ELR (cell line): ENCODE measurements around the gene FAM120B.
A peak's percentile ranks its signal among the peaks of the same experiment; 100 is the strongest.

Source experiments
- DNase-seq: peaks from one replicate; pipeline ENCODE4 v3.0.0-alpha.2; 2015; ENCODE audit warnings: low read depth

FAM120B gene

GRCh38 chr6:170444056-170444591 lies 137.6 kb downstream of the FAM120B start:
- DNase-seq: no peak

- peak; percentile 40 for DNase-seq
Measured at GRCh38 chr6:170444811-170445211, 138.3 kb downstream of the FAM120B start.

- no peak for DNase-seq
Measured at GRCh38 chr6:170445487-170445886, 138.9 kb downstream of the FAM120B start.

GRCh38 chr6:170445971-170446370 lies 139.4 kb downstream of the FAM120B start:
- no peak for DNase-seq

- DNase-seq: no peak
Measured at GRCh38 chr6:170446841-170447560, 140.4 kb downstream of the FAM120B start.

GRCh38 chr6:170447561-170447930 lies 141.0 kb downstream of the FAM120B start:
- DNase-seq: no peak

GRCh38 chr6:170448317-170448716 lies 141.8 kb downstream of the FAM120B start:
- no peak for DNase-seq

GRCh38 chr6:170448751-170449630 lies 142.4 kb downstream of the FAM120B start:
- peak; percentile 36 for DNase-seq

GRCh38 chr6:170449835-170450753 lies 143.5 kb downstream of the FAM120B start:
- no peak for DNase-seq

GRCh38 chr6:170450916-170451761 lies 144.6 kb downstream of the FAM120B start:
- DNase-seq: no peak

- no peak for DNase-seq
Measured at GRCh38 chr6:170451762-170452651, 145.4 kb downstream of the FAM120B start.

- DNase-seq: no peak
Measured at GRCh38 chr6:170452767-170453545, 146.4 kb downstream of the FAM120B start.

- DNase-seq: no peak
Measured at GRCh38 chr6:170453586-170454511, 147.3 kb downstream of the FAM120B start.

- no peak for DNase-seq
Measured at GRCh38 chr6:170454512-170455285, 148.1 kb downstream of the FAM120B start.

- DNase-seq: no peak
Measured at GRCh38 chr6:170455335-170455979, 148.9 kb downstream of the FAM120B start.

GRCh38 chr6:170456334-170456733 lies 149.8 kb downstream of the FAM120B start:
- peak; percentile 19 for DNase-seq
